GM21526 (cell line): ENCODE results near the gene C3orf52.

ENCODE experiments used
- ATAC-seq: cut with Tn5 transposase; IDR thresholded peaks from one replicate; pipeline ENCODE4 v1.9.1; 2021; ENCODE audit warnings: moderate library complexity; ENCODE audit not compliant: unreplicated experiment, low FRiP score

Gene C3orf52

GRCh38 chr3:112084980-112085705 is 1.0 kb upstream of the C3orf52 start:
- ATAC-seq = no peak

- no peak for ATAC-seq
Observed at GRCh38 chr3:112085735-112086075, 484 bp upstream of the C3orf52 start.

GRCh38 chr3:112086875-112087524 is 811 bp downstream of the C3orf52 start:
- ATAC-seq = no peak

- no peak for ATAC-seq
Observed at GRCh38 chr3:112087746-112088145, 1.6 kb downstream of the C3orf52 start.

GRCh38 chr3:112088944-112089343 is 2.8 kb downstream of the C3orf52 start:
- no peak for ATAC-seq

- no peak for ATAC-seq
Observed at GRCh38 chr3:112089956-112090886, 4.0 kb downstream of the C3orf52 start.

- no peak for ATAC-seq
Observed at GRCh38 chr3:112090887-112091586, 4.8 kb downstream of the C3orf52 start.

GRCh38 chr3:112092496-112093179 is 6.4 kb downstream of the C3orf52 start:
- no peak for ATAC-seq

- ATAC-seq = no peak
Observed at GRCh38 chr3:112093180-112093522, 7.0 kb downstream of the C3orf52 start.

- no peak for ATAC-seq
Observed at GRCh38 chr3:112095731-112096130, 9.5 kb downstream of the C3orf52 start.

- ATAC-seq = no peak
Observed at GRCh38 chr3:112096176-112096575, 10.0 kb downstream of the C3orf52 start.

GRCh38 chr3:112097378-112097777 is 11.2 kb downstream of the C3orf52 start:
- ATAC-seq = no peak

GRCh38 chr3:112101916-112102315 is 15.7 kb downstream of the C3orf52 start:
- no peak for ATAC-seq

- ATAC-seq = no peak
Observed at GRCh38 chr3:112104774-112105173, 18.6 kb downstream of the C3orf52 start.

GRCh38 chr3:112109322-112109721 is 23.1 kb downstream of the C3orf52 start:
- ATAC-seq = no peak

- ATAC-seq = peak; percentile 62
Observed at GRCh38 chr3:112111785-112112402, 25.7 kb downstream of the C3orf52 start.

GRCh38 chr3:112114576-112115160 is 28.5 kb downstream of the C3orf52 start:
- ATAC-seq = no peak

- ATAC-seq = peak; percentile 30
Observed at GRCh38 chr3:112115161-112115739, 29.1 kb downstream of the C3orf52 start.

GRCh38 chr3:112115806-112116383 is 29.7 kb downstream of the C3orf52 start:
- no peak for ATAC-seq
